ENCODE data around the gene GAL3ST1.
A peak's percentile ranks its signal among the peaks of the same experiment; 100 is the strongest.

Gene GAL3ST1

GRCh38 chr22:30582051-30582450, 7.6 kb upstream of the GAL3ST1 start:
- Mint-ChIP-seq H3K27me3 (ENCODE audit: low read depth) (no peaks in the 10 kb centered on the region), H3K36me3 (ENCODE audit: low read depth) (peaks cover 44% of the 10 kb centered on the region), H3K9me3 (no peaks in the 10 kb centered on the region), H3K4me3 (no peak overlapping the region), H3K27ac (no peak overlapping the region), H3K4me1 (no peaks in the 10 kb centered on the region)
- no peak for TF ChIP-seq CTCF (IDR thresholded peaks at IDR 0.05; ENCODE audit: unreplicated experiment in 3 of 3)

GRCh38 chr22:30580896-30581295, 6.4 kb upstream of the GAL3ST1 start:
- Mint-ChIP-seq H3K27ac (no peak overlapping the region), H3K27me3 (ENCODE audit: low read depth) (no peaks in the 10 kb centered on the region), H3K36me3 (ENCODE audit: low read depth) (peaks cover 43% of the 10 kb centered on the region), H3K9me3 (no peaks in the 10 kb centered on the region), H3K4me3 (no peak overlapping the region), H3K4me1 (no peaks in the 10 kb centered on the region)
- no peak for TF ChIP-seq CTCF (IDR thresholded peaks at IDR 0.05; ENCODE audit: unreplicated experiment in 3 of 3)

- TF ChIP-seq CTCF (IDR thresholded peaks at IDR 0.05; ENCODE audit: unreplicated experiment in 3 of 3) = no peak
- peaks cover 32% of the 10 kb centered on the region for H3K36me3 Mint-ChIP-seq (ENCODE audit: low read depth)
Observed at GRCh38 chr22:30578481-30578880, 4.0 kb upstream of the GAL3ST1 start.

GRCh38 chr22:30575859-30576258, 1.4 kb upstream of the GAL3ST1 start:
- H3K27ac Mint-ChIP-seq = no peak overlapping the region
- peaks cover 32% of the 10 kb centered on the region for H3K36me3 Mint-ChIP-seq (ENCODE audit: low read depth)
- no peaks in the 10 kb centered on the region for H3K9me3 Mint-ChIP-seq
- TF ChIP-seq CTCF (IDR thresholded peaks at IDR 0.05; ENCODE audit: unreplicated experiment in 3 of 3) = no peak
- H3K4me3 Mint-ChIP-seq = peak overlapping the region in 2 of 3 experiments; percentile 14 to 79
- H3K27me3 Mint-ChIP-seq (ENCODE audit: low read depth) = peaks cover 21% of the 10 kb centered on the region
- H3K4me1 Mint-ChIP-seq = peaks cover 9% of the 10 kb centered on the region

More at GRCh38 chr22:30578481-30578880, 4.0 kb upstream of the GAL3ST1 start:
- Mint-ChIP-seq H3K27me3 (ENCODE audit: low read depth) (peaks cover 7% of the 10 kb centered on the region), H3K27ac (no peak overlapping the region), H3K4me3 (no peak overlapping the region), H3K4me1 (peaks cover 6% of the 10 kb centered on the region), H3K9me3 (no peaks in the 10 kb centered on the region)

GRCh38 chr22:30574997-30575671, 669 bp upstream of the GAL3ST1 start:
- H3K4me3 Mint-ChIP-seq = peak overlapping the region; percentile 79 to 83 (median 80)
- no peaks in the 10 kb centered on the region for H3K9me3 Mint-ChIP-seq
- peak in 1 of 3 experiments; percentile 16 for TF ChIP-seq CTCF (IDR thresholded peaks at IDR 0.05; ENCODE audit: unreplicated experiment in 3 of 3)
- H3K4me1 Mint-ChIP-seq = peaks cover 9% of the 10 kb centered on the region
- peaks cover 30% of the 10 kb centered on the region for H3K36me3 Mint-ChIP-seq (ENCODE audit: low read depth)
- peaks cover 21% of the 10 kb centered on the region for H3K27me3 Mint-ChIP-seq (ENCODE audit: low read depth)
- H3K27ac Mint-ChIP-seq = peak overlapping the region in 1 of 3 experiments; percentile 59

GRCh38 chr22:30573594-30574094, 821 bp downstream of the GAL3ST1 start:
- H3K4me1 Mint-ChIP-seq = peaks cover 9% of the 10 kb centered on the region
- H3K9me3 Mint-ChIP-seq = no peaks in the 10 kb centered on the region
- peak overlapping the region in 2 of 3 experiments; percentile 17 to 82 for H3K27ac Mint-ChIP-seq
- peaks cover 29% of the 10 kb centered on the region for H3K27me3 Mint-ChIP-seq (ENCODE audit: low read depth)
- H3K36me3 Mint-ChIP-seq (ENCODE audit: low read depth) = peaks cover 15% of the 10 kb centered on the region
- peak overlapping the region; percentile 62 to 80 (median 66) for H3K4me3 Mint-ChIP-seq
- TF ChIP-seq CTCF (IDR thresholded peaks at IDR 0.05; ENCODE audit: unreplicated experiment in 3 of 3) = no peak

All from nephron (organoid).